Measurements from ENCODE around the gene TUBA8. TPM values are rescaled to one million over a fixed set of nuclear protein-coding genes. Genes with fewer than 3 reads are reported as not detected.
"Not testable (repeated sequence)": the region's sequence is repeated elsewhere in the genome, so short reads cannot be mapped to it uniquely, and the experiment has no call there.

TUBA8 gene
- total and polyA plus RNA-seq, 2 donors (not counting 1 experiment from before 2014, with no cell fraction given), result 0.60 to 0.83 TPM

DNA sequence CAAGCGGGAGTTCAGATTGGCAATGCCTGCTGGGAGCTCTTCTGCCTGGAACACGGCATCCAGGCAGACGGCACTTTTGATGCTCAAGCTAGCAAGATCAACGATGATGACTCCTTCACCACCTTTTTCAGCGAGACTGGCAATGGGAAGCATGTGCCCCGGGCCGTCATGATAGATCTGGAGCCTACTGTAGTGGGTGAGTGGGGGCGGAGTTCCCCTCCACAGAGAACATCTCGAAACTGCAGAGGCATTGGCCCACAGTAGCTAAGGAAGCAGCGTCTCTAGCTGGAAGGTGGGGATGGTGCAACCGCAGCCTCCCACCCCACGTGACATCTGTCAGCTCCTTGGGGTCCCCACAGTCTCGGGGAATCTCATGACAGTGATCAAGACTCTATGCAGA, 10.9 kb downstream of the TUBA8 start:
- no peaks in the 10 kb centered on the region for H3K79me2 ChIP-seq (ENCODE audit: control insufficient read depth, insufficient read depth, low read length)
- no peaks in the 10 kb centered on the region for H3K27me3 ChIP-seq (ENCODE audit: control insufficient read depth, insufficient read depth, low read length)
- H3K4me3 ChIP-seq (replicated peaks in 1 of 4; ENCODE audit: control extremely low read depth in 1 of 4, insufficient read depth in 1 of 4, low read depth in 3 of 4, low read length in 4 of 4), result no peak overlapping the region
- TF ChIP-seq, protein P1, sequence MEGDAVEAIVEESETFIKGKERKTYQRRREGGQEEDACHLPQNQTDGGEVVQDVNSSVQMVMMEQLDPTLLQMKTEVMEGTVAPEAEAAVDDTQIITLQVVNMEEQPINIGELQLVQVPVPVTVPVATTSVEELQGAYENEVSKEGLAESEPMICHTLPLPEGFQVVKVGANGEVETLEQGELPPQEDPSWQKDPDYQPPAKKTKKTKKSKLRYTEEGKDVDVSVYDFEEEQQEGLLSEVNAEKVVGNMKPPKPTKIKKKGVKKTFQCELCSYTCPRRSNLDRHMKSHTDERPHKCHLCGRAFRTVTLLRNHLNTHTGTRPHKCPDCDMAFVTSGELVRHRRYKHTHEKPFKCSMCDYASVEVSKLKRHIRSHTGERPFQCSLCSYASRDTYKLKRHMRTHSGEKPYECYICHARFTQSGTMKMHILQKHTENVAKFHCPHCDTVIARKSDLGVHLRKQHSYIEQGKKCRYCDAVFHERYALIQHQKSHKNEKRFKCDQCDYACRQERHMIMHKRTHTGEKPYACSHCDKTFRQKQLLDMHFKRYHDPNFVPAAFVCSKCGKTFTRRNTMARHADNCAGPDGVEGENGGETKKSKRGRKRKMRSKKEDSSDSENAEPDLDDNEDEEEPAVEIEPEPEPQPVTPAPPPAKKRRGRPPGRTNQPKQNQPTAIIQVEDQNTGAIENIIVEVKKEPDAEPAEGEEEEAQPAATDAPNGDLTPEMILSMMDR (conservative IDR thresholded peaks at IDR 0.05 in 1 of 2, IDR thresholded peaks at IDR 0.05 in 1 of 2; ENCODE audit: low read depth in 1 of 2, low read length in 2 of 2), result no peak
- TF ChIP-seq EZH2 (IDR thresholded peaks at IDR 0.05; ENCODE audit: low read length, missing control alignments), result no peak
- no peak overlapping the region for H3K9ac ChIP-seq (ENCODE audit: insufficient read depth, low read length)
- no peaks in the 10 kb centered on the region for H3K4me1 ChIP-seq (ENCODE audit: control insufficient read depth, extremely low read depth, insufficient read depth, low read length)
- no peak for DNase-seq (ENCODE audit: low read depth in 2 of 2)
- H3K4me2 ChIP-seq (ENCODE audit: extremely low read depth, insufficient read depth, low read length), result no peak overlapping the region
- no peaks in the 10 kb centered on the region for H3K36me3 ChIP-seq (ENCODE audit: control insufficient read depth, insufficient read depth, low read length)
- no peak overlapping the region for H3K27ac ChIP-seq (ENCODE audit: insufficient read depth, low read length)
- H4K20me1 ChIP-seq (ENCODE audit: control insufficient read depth, extremely low read depth, insufficient read depth, low read length), result no peaks in the 10 kb centered on the region
- no peak overlapping the region for H2AFZ ChIP-seq (ENCODE audit: low read length)
- H3K9me3 ChIP-seq (ENCODE audit: control insufficient read depth, insufficient read depth, low read depth, low read length), result no peaks in the 10 kb centered on the region

GRCh38 chr22:18121954-18122554, 11.4 kb downstream of the TUBA8 start:
- Histone ChIP-seq H3K27ac (ENCODE audit: insufficient read depth, low read length) (no peak overlapping the region), H3K9me3 (ENCODE audit: control insufficient read depth, insufficient read depth, low read depth, low read length) (no peaks in the 10 kb centered on the region), H3K36me3 (ENCODE audit: control insufficient read depth, insufficient read depth, low read length) (no peaks in the 10 kb centered on the region), H3K4me2 (ENCODE audit: extremely low read depth, insufficient read depth, low read length) (no peak overlapping the region), H3K9ac (ENCODE audit: insufficient read depth, low read length) (no peak overlapping the region), H4K20me1 (ENCODE audit: control insufficient read depth, extremely low read depth, insufficient read depth, low read length) (no peaks in the 10 kb centered on the region), H3K4me1 (ENCODE audit: control insufficient read depth, extremely low read depth, insufficient read depth, low read length) (no peaks in the 10 kb centered on the region), H3K4me3 (replicated peaks in 1 of 4; ENCODE audit: control extremely low read depth in 1 of 4, insufficient read depth in 1 of 4, low read depth in 3 of 4, low read length in 4 of 4) (no peak overlapping the region), H3K27me3 (ENCODE audit: control insufficient read depth, insufficient read depth, low read length) (no peaks in the 10 kb centered on the region), H2AFZ (ENCODE audit: low read length) (no peak overlapping the region), H3K79me2 (ENCODE audit: control insufficient read depth, insufficient read depth, low read length) (no peaks in the 10 kb centered on the region)
- no peak for DNase-seq (ENCODE audit: low read depth in 2 of 2)
- TF ChIP-seq, protein P1 (conservative IDR thresholded peaks at IDR 0.05 in 1 of 2, IDR thresholded peaks at IDR 0.05 in 1 of 2; ENCODE audit: low read depth in 1 of 2, low read length in 2 of 2), result no peak
- no peak for TF ChIP-seq EZH2 (IDR thresholded peaks at IDR 0.05; ENCODE audit: low read length, missing control alignments)

- H3K9me3 ChIP-seq (ENCODE audit: control insufficient read depth, insufficient read depth, low read depth, low read length); H3K27me3 ChIP-seq (ENCODE audit: control insufficient read depth, insufficient read depth, low read length): not testable (repeated sequence)
Measured at GRCh38 chr22:18123476-18124025, 12.9 kb downstream of the TUBA8 start.

More at GRCh38 chr22:18123476-18124025, 12.9 kb downstream of the TUBA8 start:
- H2AFZ ChIP-seq (ENCODE audit: low read length); DNase-seq (ENCODE audit: low read depth in 2 of 2); H3K79me2 ChIP-seq (ENCODE audit: control insufficient read depth, insufficient read depth, low read length); H3K4me1 ChIP-seq (ENCODE audit: control insufficient read depth, extremely low read depth, insufficient read depth, low read length); H3K9ac ChIP-seq (ENCODE audit: insufficient read depth, low read length); H3K36me3 ChIP-seq (ENCODE audit: control insufficient read depth, insufficient read depth, low read length); H3K4me3 ChIP-seq (replicated peaks in 1 of 4; ENCODE audit: control extremely low read depth in 1 of 4, insufficient read depth in 1 of 4, low read depth in 3 of 4, low read length in 4 of 4); H4K20me1 ChIP-seq (ENCODE audit: control insufficient read depth, extremely low read depth, insufficient read depth, low read length); H3K4me2 ChIP-seq (ENCODE audit: extremely low read depth, insufficient read depth, low read length); H3K27ac ChIP-seq (ENCODE audit: insufficient read depth, low read length): not testable (repeated sequence)

Measured in fibroblast of lung (primary cell).